Liver (tissue), 9 donors: ENCODE measurements around the gene CACNA1C. TPM values are rescaled to one million over a fixed set of nuclear protein-coding genes. Genes with fewer than 3 reads are reported as not detected.

ENCODE experiments used
- DNase-seq: peaks from one replicate; pipeline ENCODE4 v3.0.0-alpha.2; 2017; ENCODE audit warnings: low spot score
- H3K27ac ChIP-seq, 2 donors: one replicate each; pipeline ENCODE4 v1.7.0; 2013; ENCODE audit warnings: inconsistent platforms in 2 of 2, low read length in 2 of 2, control low read depth in 1 of 2, low read depth in 1 of 2, mild to moderate bottlenecking in 1 of 2
- H3K27me3 ChIP-seq, 4 donors: one replicate each; pipeline versions ENCODE4 v1.6.1 to v1.7.0; 2013; ENCODE audit warnings: low read length in 3 of 4, inconsistent platforms in 1 of 4, mild to moderate bottlenecking in 1 of 4, moderate library complexity in 1 of 4; ENCODE audit not compliant: control insufficient read depth in 4 of 4, insufficient read depth in 4 of 4
- H3K36me3 ChIP-seq, 4 donors: one replicate each; pipeline versions ENCODE4 v1.6.1 to v1.7.0; 2013; ENCODE audit warnings: low read length in 3 of 4, mild to moderate bottlenecking in 3 of 4, low read depth in 1 of 4, moderate library complexity in 1 of 4; ENCODE audit not compliant: control insufficient read depth in 4 of 4, insufficient read depth in 3 of 4
- H3K4me1 ChIP-seq, 4 donors: one replicate each; pipeline versions ENCODE4 v1.6.1 to v1.7.0; 2013; ENCODE audit warnings: low read length in 3 of 4, mild to moderate bottlenecking in 3 of 4, moderate library complexity in 1 of 4; ENCODE audit not compliant: control insufficient read depth in 4 of 4, insufficient read depth in 4 of 4
- H3K4me3 ChIP-seq, 3 donors: one replicate each; pipeline versions ENCODE4 v1.6.1 to v1.7.0; 2013; ENCODE audit warnings: low read length in 3 of 3, control low read depth in 1 of 3, low read depth in 1 of 3, mild to moderate bottlenecking in 1 of 3
- H3K9ac ChIP-seq, 2 donors: one replicate each; pipeline ENCODE4 v1.7.0; 2013; ENCODE audit warnings: low read length in 2 of 2, mild to moderate bottlenecking in 2 of 2, moderate library complexity in 2 of 2, control low read depth in 1 of 2, low read depth in 1 of 2
- H3K9me3 ChIP-seq, 4 donors: one replicate each; pipeline versions ENCODE4 v1.6.1 to v1.7.0; 2013; ENCODE audit warnings: low read length in 3 of 4; ENCODE audit not compliant: control insufficient read depth in 4 of 4
- ATF3 ChIP-seq: IDR thresholded peaks from 2 replicates; pipeline ENCODE4 v1.6.1; 2016; ENCODE audit warnings: antibody characterized with exemption
- CTCF ChIP-seq: fragments of 150-350 bp; IDR thresholded peaks from 2 replicates; pipeline ENCODE4 v1.5.1; 2017; ENCODE audit warnings: improper control_type of control experiment, low read depth, low read length; ENCODE audit not compliant: missing input control
- EGR1 ChIP-seq, 2 donors: IDR thresholded peaks; 2 replicates each; pipeline ENCODE4 v1.6.1; 2016 to 2018; ENCODE audit warnings: antibody characterized with exemption in 2 of 2, low read depth in 2 of 2
- FOXA1 ChIP-seq: IDR thresholded peaks from 2 replicates; pipeline ENCODE4 v1.6.1; 2016; ENCODE audit warnings: antibody characterized with exemption
- FOXA2 ChIP-seq: IDR thresholded peaks from 2 replicates; pipeline ENCODE4 v1.6.1; 2016; ENCODE audit warnings: antibody characterized with exemption
- GABPA ChIP-seq, 2 donors: IDR thresholded peaks in 1 of 2; conservative IDR thresholded peaks in 1 of 2; 2 replicates each; pipeline ENCODE4 v1.6.1; 2016; ENCODE audit warnings: antibody characterized with exemption in 2 of 2, mild to moderate bottlenecking in 1 of 2, moderate library complexity in 1 of 2
- HNF4A ChIP-seq, 2 donors: conservative IDR thresholded peaks; 2 replicates each; pipeline ENCODE4 v1.6.1; 2016; ENCODE audit warnings: antibody characterized with exemption in 2 of 2, mild to moderate bottlenecking in 2 of 2
- HNF4G ChIP-seq: IDR thresholded peaks from 2 replicates; pipeline ENCODE4 v1.6.1; 2016; ENCODE audit warnings: antibody characterized with exemption
- JUND ChIP-seq, 2 donors: IDR thresholded peaks; 2 replicates each; pipeline ENCODE4 v1.6.1; 2016; ENCODE audit warnings: antibody characterized with exemption in 2 of 2
- MAX ChIP-seq: IDR thresholded peaks from 2 replicates; pipeline ENCODE4 v1.6.1; 2016; ENCODE audit warnings: antibody characterized with exemption
- NR2F2 ChIP-seq: IDR thresholded peaks from 2 replicates; pipeline ENCODE4 v1.6.1; 2016; ENCODE audit warnings: antibody characterized with exemption
- RAD21 ChIP-seq, 2 donors: IDR thresholded peaks; 2 replicates each; pipeline ENCODE4 v1.6.1; 2016; ENCODE audit warnings: antibody characterized with exemption in 2 of 2, mild to moderate bottlenecking in 2 of 2
- REST ChIP-seq: IDR thresholded peaks from 2 replicates; pipeline ENCODE4 v1.6.1; 2016; ENCODE audit warnings: antibody characterized with exemption, mild to moderate bottlenecking
- RXRA ChIP-seq, 2 donors: IDR thresholded peaks; 2 replicates each; pipeline ENCODE4 v1.6.1; 2017 to 2018; ENCODE audit warnings: antibody characterized with exemption in 2 of 2, mild to moderate bottlenecking in 1 of 2
- SP1 ChIP-seq: IDR thresholded peaks from 2 replicates; pipeline ENCODE4 v1.6.1; 2018; ENCODE audit warnings: antibody characterized with exemption, mild to moderate bottlenecking
- TAF1 ChIP-seq: conservative IDR thresholded peaks from 2 replicates; pipeline ENCODE4 v1.6.1; 2016; ENCODE audit warnings: antibody characterized with exemption, mild to moderate bottlenecking
- YY1 ChIP-seq: IDR thresholded peaks from 2 replicates; pipeline ENCODE4 v1.6.1; 2016; ENCODE audit warnings: antibody characterized with exemption, mild to moderate bottlenecking
- ZBTB33 ChIP-seq: IDR thresholded peaks from 2 replicates; pipeline ENCODE4 v1.6.1; 2016; ENCODE audit warnings: antibody characterized with exemption
- WGBS: extraction: QIAGEN DNeasy Blood & Tissue Kit; methylation state at CpG from one replicate; pipeline ENCODE4 v1.1.7; 2013; 5-methylcytosine and 5-hydroxymethylcytosine counted together
- polyA plus RNA-seq, 2 donors: library from polyadenylated mRNA; stranded (reverse) in 1 of 2; unstranded in 1 of 2; fragments of 200-250 nt in 1 of 2; fragments of >200 nt in 1 of 2; fragmentation: Nextera tagmentation in 1 of 2; extraction: Ambion mirVana in 1 of 2; gene quantifications; one replicate each; pipeline versions ENCODE4 v1.2.1 to v1.2.3, GENCODE V29; 2013 to 2015
- total RNA-seq, 2 donors: library from RNA; depleted of rRNA; stranded (reverse); fragments of >200 nt; gene quantifications; one replicate each; pipeline ENCODE4 v1.2.3, GENCODE V29; 2014
- donor health status: healthy.
- donor health status: healthy.
- donor health status: healthy.
- donor health status: healthy.
- donor health status: healthy.

The CACNA1C gene
- total and polyA plus RNA-seq, 4 donors = 0.23 to 1.9 (median 0.41) TPM

- peaks cover 0 to 12% (median under 1%) of the 10 kb centered on the region in 4 donors for H3K9me3 ChIP-seq
- no peak overlapping the region for H3K4me3 ChIP-seq
- no peaks in the 10 kb centered on the region for H3K36me3 ChIP-seq
- no peak overlapping the region for H3K9ac ChIP-seq
- WGBS = 76% methylated on average over 9 of the region's 9 CpGs
- H3K27ac ChIP-seq = no peak overlapping the region
- H3K4me1 ChIP-seq = no peaks in the 10 kb centered on the region
- H3K27me3 ChIP-seq = peaks cover 0 to 3% (median 0%) of the 10 kb centered on the region in 4 donors
- no peak for TF ChIP-seq JUND (IDR thresholded peaks at IDR 0.05)
- TF ChIP-seq EGR1 (IDR thresholded peaks at IDR 0.05; ENCODE audit: low read depth in 2 of 2) = no peak
- no peak for TF ChIP-seq MAX
- TF ChIP-seq CTCF = no peak
- TF ChIP-seq TAF1 = no peak
- TF ChIP-seq NR2F2 = no peak
- no peak for TF ChIP-seq FOXA2
- TF ChIP-seq ZBTB33 = no peak
- no peak for TF ChIP-seq HNF4A (conservative IDR thresholded peaks at IDR 0.05)
- no peak for TF ChIP-seq RXRA (IDR thresholded peaks at IDR 0.05)
- no peak for TF ChIP-seq YY1
- TF ChIP-seq SP1 = no peak
- TF ChIP-seq REST = no peak
- TF ChIP-seq ATF3 = no peak
- no peak for TF ChIP-seq HNF4G
- TF ChIP-seq RAD21 (IDR thresholded peaks at IDR 0.05) = no peak
- no peak for TF ChIP-seq FOXA1
- no peak for TF ChIP-seq GABPA (IDR thresholded peaks at IDR 0.05 in 1 of 2, conservative IDR thresholded peaks at IDR 0.05 in 1 of 2)
- no peak for DNase-seq
Measured at GRCh38 chr12:2076196-2076570, 23.4 kb downstream of the CACNA1C start.
